DMS114 treated with DMSO at 0.1 percent for 48 hours (cell line): Measurements from ENCODE around the gene LCAT.
"Not testable (repeated sequence)": the region's sequence is repeated elsewhere in the genome, so short reads cannot be mapped to it uniquely, and the experiment has no call there.

Source experiments
- DNase-seq: peaks from one replicate; lab custom pipeline; 2025; ENCODE audit not compliant: unreplicated experiment; lab: John Stamatoyannopoulos, UW

LCAT gene

DNA sequence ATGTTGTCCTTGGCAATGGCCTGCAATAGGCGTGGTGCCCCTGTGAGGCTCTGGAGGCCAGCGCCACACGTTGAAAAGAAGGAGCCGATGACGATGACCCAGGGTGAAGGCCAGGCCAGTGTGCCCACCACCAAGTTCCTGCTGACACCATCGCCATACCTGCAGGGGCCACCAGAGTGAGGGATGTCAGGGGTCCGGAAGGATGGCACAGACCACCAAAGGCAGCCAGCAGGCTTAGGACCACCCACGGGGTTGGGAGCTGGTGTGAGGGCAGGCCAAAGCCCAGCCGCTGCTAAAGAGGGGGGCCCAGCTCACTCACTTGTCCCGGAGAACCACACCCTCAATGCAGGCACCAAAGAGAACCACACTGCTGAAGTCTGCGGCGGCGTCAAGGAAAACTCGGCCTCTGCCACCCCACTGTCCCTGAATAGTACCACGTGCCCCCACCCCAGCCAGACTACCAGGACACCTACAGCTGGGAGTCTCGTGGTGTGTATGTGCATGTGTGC lies 6.5 kb upstream of the LCAT start:
- no peak for DNase-seq

DNA sequence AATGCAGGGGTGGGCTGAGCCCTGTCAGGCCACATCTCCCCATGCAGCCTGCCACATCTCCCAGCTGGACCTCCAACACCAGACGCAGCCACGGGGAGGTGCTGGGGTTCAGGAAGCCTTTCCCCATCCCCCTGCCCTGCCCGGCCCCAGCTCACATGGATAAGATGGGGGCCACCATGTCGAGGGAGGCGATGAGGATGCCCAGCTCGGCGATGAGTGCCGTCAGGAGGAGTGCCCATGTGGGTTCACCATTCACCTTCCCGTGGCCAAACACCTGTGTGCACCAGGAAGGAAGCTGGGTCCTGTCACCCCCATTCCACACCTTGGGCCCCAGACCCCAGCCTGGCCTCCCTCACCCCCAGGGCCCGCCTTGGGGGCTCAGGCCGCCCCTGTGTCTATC lies 5.7 kb upstream of the LCAT start:
- no peak for DNase-seq

DNA sequence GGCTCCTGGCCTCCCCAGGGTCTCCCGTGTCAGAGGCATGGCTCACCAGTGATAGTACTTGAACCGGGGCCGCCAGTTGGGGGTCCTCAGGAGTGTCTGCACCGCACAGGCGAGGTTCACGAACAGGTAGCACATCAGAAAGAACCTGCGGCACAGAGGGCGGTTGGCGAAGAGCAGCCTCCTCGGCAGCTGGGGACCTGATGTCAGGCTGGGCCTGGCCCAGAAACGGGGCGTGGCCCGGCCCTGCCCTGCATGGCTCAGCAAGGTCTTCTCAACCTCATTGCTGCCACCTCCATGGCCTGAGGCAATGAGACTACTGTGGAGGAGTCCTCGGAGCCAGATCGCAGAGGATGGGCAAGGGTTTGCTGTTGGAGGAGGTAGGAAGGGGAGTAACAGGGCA lies 4.1 kb upstream of the LCAT start:
- DNase-seq, result no peak

DNA sequence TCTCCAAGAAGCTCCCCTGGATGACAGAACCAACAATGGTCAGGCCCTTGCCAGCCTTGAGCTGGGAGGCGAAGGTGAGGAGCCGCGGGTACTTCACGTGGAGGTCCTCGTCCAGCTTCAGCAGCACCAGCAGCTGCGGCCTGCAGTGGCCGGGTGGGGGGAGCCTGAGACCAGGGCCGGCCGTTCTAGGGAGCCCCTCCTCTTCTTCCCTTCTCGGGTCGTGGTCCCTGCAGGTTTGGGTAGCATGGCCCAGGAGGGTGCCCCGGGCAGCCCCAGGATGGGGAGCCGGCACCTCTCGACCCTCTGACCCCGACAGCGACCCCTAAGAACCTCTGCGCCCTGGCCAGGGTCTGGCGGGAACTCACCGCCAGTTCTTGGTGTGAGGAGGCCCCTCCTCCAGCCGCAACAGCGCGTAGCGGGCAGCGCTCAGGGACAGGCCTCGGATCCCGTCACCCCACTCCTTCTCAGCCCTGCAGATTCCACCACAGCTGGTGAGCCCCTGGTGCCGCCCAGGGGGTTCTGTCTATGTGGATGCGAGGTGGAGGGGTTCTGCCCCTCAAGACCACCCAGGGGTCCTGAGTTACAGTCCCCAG lies 3.1 kb upstream of the LCAT start:
- no peak for DNase-seq

DNA sequence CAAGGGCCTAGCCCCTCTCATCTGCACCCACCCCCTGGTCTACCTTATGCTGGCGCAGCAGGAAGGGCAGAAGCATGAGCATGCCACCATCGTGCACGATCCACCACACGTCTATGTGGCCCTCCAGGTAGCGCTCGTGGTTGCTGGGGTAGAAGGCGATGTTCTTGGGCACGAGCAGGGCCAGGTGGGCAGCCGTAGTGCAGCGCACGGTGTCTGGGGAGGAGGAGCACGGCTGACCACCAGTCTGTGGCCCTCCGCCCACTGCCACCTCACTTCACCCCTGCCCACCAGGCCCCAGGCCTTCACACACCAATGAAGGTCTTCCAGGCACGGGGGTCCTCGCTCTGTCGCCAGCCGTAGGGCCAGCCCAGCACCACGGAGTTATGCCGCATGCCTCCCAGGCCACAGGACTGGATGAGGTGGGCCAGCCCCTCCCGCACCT lies 2.2 kb upstream of the LCAT start:
- DNase-seq, result no peak

DNA sequence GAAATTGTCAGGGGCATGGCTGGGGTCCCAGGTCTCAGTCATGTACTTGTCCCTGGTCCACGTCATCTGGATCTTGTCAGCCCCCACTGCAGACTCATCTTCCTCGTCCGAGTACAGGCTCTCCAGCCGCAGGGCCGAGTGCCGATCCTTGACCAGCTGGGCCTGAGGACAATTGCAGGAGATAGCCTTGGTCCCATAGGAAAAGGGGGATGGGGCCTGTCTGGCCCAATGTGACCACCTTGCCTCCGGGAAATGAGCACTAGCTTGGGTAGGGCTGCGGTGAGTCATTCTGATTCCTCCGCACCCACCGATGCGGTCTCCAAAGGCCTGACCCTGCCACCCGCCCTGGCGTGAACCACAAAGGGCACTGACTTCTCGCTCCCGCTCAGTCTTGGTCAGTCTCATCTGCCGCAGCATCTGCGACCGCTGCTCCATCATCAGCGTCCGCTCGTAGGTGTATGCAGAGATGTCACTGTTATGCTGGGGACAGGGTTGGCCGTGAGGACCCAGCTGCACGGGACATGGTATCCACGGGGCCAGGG lies 1.5 kb upstream of the LCAT start:
- no peak for DNase-seq

DNA sequence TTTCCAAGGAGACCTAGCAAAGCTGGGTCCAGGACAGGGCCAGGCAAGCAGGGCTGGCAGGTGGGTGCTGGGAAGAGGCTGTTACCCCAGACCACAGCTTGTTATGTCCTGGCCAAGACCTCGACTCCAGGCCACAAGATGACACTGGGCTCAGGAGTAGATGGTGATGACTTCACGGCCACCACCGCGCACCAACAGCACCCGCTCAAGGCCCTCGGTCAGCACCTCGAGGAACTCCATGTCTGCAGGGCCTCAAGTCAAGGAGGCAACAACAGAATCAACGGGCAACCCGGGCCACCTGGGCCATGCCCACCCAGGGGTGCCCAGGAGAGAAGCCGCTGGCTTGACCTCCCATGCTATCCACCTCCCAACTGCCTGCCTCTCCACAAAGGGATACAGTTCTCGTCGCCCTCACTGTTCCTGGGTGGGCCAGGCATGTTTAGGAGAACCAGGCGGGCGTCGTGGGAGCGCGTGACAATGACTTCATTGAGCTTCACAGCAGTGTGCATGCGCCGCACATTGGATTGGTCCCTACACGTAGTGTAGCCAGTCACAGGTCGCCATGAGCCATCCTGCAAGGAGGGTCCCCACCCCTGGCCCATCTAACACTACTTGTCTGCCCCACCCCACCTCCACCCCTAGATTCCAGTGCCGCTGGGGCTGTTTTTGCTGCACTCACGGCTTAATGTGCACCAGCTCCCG lies 921 bp upstream of the LCAT start:
- DNase-seq, result no peak

DNA sequence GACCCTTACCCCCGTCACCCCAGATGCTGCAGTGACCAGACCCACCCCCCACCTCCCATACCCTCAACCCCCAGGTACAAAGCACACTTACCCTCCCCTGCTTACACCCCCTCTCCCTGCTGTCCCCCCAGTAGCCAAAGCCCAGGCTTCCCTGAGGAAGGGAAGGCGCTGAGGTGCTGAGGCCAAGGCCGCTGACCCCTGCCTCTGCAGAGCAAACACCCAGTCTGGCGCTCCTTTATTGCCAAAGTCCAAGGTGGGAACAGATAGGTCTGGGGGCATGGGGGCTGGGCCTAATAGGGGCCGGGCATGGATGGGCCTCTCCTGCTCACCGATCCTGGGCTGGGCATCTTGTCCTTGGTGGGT lies 683 bp downstream of the LCAT start:
- no peak for DNase-seq

DNA sequence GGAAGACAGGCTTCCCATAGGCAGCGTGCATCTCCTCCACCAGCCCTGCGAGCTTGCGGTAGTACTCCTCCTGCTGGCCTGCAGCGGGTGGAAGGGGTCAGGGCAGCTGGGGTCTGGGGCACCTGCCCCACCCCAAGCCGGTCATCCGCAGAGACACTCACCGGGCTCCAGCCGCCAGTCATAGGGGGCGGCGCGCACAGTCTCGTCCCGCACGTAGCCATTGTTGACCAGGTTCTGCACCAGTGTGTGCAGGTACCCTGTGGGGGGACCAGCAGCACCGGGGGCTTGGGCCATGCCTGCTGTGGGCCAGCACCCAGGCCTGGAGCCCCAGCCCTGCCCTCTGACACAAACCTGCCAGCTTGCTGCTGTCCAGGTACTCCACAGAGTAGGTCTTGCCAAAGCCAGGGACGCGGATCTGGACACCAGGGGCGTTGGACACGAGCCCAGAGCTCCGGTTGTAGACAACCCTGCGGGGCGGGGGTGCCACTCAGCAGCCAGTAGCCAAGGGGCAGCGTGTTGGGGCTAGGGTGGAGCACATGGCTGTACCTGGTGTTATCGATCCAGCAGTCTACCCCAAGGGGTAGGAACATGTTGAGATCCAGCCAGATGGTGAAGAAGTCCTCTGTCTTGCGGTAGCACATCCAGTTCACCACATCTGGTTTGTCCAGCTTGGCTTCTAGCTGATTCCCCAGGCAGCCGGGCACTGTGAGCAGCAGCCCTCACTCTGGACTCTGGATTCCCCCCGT lies 1.2 kb downstream of the LCAT start:
- DNase-seq, result no peak

DNA sequence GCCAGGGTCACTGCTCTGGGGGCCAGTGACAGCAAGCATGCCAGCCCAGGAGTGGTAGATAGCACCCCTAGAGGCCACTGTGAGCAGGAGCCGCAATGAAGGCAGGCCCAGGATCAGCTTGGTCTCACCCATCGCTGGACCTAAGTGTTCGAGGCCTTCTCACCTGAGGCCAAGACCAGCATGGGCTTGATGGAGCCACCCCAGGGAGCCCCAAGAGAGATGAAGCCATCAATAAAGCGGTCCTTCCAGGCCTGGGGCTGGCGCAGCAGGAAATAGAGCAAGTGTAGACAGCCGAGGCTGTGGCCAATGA lies 1.8 kb downstream of the LCAT start:
- peak; percentile 26 for DNase-seq

DNA sequence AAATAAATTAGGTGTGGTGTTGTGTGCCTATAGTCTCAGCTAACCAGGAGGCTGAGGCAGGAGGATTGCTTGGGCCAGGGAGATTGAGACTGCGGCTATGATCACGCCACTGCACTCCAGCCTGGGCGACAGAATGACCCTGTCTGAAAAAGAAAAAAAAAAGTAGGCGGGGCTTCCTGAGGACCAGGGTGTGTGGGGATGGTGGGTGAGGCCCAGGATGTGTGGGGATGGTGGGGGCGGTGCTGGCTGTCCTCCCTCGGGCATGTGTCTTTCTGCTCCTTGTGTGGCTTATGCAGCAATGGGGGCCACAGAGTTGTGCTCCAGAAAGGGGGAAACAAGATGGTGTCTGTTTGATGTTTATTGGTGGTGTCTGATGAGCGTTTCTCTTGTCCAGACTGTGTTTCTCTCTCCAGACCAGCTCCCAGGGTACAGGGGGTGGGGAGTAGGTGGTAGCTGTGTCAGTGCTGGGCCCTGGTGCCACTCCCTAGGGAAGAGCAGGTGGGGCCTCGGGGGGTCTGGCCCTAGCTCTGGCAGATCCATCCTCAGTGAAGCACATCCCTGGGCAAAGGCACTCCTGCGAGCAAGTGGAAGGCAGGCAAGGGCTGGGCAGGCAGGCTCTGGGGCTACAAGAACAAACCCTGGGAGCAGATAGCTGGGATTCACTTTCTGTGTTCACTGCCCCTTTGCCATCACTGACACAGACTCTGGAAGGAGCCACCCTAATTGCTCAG lies 2.3 kb downstream of the LCAT start:
- DNase-seq, result no peak

DNA sequence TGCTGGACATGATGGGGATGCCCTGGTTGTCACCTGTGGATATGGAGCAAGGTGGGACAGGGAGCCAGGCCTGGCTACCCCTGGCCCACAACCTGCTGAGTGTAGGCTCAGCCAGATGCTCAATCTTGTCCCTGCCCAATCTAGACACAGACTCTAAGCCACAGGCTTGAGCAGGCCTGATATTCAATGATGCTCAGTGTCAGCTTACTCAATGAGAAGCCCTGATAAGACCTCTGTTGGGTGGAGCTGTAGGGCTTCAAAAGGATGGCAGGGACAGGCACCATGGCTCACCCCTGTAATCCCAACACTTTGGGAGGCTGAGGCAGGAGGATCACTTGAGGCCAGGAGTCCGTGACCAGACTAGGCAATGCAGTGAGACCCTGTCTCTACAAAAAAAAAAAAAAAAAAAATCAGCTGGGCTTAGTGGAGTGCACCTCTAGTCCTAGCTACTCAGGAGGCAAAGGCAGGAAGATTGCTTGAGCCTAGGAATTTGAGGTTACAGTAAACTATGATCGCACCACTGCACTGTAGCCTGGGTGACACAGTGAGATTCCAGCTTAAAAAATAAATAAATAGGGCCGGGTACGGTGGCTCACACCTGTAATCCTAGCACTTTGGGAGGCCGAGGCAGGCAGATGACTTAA lies 3.4 kb downstream of the LCAT start:
- DNase-seq, result no peak

DNA sequence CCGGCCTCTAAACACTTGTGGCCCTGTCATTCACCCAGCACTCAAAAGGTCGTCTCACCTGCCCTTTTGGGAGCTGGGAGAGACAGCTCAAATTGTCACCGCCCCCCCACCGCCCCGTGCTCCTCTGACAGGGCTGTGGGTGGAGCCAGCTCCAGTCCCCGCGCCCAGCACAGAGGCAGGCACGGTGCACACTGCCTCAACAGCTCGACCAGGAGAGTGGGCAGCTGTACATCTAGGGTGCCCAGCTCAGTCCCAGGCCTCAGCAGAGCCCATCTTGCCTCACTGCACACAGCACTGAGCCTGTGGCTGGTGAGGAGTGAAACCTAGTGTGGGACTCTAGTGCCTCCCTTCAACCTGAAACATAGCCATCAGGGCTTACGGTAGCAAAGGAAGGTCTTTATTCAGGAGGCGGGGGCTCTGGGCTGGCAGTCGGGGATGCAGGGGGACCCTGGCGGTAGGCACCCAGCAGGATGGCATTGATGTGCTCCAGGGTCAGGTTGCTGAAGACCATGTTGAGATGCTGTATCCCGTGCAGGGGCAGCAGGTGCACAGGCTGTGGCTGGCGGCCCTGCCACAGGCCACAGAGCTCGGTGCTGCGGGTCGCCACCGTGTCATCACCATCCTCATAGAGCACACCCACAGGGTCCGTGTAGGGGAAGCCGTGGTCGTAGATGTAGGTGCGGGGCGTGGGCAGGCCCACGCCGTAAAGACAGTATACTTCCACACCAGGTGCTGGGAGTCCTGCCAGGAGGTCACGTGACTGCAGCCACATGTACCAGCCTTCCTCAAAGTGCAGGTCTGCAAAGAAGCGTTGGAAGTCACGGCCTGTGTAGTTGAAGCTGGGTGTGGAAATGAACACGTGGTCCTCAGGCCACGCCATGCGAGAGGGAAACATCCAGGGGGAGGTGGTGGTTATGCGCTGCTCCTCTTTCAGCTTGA lies 4.1 kb downstream of the LCAT start:
- DNase-seq, result no peak

DNA sequence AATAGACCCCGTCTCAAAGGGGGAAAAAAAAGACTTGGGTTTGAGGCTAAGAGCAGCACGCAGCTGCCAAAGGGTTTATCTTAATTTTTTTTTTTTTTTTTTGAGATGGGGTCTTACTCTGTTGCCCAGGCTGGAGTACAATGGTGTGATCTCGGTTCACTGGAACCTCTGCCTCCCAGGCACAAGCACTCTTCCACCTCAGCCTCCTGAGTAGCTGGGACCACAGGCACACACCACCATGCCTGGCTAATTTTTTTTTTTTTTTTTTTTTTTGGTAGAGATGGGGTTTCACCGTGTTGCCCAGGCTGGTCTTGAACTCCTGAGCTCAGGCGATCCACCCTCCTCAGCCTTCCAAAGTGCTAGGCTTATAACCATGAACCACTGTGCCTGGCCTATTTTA lies 6.2 kb downstream of the LCAT start:
- not testable (repeated sequence) for DNase-seq

DNA sequence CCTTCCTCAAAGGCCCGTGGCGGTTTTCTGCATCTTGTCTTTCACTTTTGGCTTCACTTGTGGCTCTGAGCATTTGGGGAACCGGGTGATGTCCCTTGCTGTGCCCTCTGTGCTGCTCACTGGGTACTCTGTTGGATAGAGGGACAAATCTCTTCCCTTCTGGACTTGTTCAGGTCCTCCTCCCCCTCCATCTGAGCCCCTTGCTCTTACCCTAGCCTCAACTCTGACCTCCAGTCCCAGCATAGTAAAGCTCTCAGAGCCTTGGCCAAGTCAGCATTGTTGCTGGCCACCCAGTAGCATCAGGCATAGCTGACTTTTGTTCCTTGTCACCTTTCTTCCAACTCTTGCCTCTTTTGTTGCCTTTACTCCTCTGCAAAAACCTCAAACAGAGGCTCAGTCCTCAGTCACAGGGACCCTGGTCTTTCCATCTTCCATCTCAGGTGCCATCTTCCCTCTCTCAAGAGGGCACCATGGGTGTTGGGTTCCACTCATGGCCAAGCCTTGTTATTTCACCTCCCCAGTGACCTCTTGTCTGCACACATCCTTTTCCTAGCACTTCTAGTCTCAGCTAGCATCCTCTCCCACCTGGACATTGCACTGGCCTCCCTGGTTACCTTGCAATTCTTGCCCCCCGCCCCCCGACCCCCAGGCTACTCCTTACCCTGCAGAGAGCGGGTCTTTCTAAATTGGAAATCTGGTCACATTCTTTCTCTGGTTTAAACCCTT lies 6.9 kb downstream of the LCAT start:
- DNase-seq, result peak; percentile 39

DNA sequence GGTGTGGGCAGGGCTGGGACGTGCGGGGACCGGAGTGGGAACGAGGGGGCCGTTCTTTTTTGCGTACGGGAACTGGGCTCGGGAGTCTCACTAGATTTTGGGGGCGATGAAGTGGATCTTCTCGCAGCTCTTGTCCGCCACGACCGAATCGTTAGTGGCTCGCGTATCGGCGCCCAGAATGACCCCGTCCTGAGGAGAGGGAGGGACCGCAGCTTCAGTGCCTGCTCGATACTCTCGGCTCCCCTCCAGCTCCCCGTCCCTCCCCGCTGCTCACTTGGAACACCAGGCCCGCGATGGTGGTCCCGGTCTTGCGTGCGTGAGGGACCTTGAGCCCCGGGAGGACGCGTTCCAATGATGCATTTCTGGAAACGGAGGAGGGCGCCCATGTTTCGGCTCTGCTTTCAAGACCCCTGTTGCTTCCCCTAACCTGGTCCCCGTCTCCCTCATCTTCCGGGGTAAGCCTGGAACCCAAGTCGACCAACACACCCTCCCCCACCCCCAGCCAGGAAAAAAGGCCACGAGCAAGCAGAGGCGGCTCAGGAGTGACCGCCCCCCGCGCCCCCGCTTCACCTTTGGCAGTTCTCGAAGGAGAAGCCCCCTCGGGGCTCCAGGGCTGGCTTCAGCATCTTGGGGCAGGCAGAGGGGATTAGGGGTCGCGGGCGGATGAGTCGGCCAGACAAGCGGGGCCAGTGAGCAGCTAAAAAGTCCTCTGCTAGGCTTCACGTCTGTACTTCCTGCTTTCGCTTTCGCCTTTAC lies 7.6 kb downstream of the LCAT start, which contains the start of gene PSMB10:
TSS of gene PSMB10 (minus strand) at position 727 of the 756 bp plus-strand sequence. CDS start at position 626, 101 bp downstream.
- no peak for DNase-seq

DNA sequence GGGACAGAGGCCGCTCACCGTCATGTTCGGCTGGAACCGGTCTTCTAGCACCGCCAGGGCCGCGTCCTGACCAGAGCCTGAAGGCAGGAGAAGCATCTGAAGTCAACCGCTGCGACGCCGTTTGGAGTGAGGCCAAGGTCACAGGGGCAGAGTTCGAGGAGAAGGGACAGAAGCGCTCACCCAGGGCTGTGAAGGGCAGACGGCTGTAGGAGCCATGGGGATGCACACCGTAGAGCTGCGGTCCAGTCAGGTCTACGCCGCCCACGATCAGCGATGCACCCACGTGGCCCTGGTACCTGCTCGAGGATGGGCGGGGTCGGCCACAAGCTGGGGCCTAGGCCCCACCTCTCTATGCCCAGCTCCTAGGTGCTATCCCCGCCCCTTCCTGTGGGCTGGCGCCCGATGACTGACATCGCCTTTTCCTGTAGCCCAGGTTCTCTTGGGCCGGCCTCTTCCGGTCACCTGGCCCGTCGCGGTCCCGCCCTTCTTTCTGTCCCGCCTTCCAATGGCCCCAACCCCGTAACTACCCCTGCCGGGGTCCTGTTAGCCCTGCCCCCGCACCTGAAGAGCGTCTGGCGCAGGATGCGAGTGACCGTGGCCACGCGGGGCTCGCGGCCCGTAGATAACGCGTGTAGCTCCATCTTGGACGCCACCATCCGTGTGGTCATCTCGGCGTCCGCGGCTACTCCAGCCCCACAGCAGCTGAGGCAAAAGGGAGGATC lies 8.4 kb downstream of the LCAT start:
- DNase-seq, result peak; percentile 97

DNA sequence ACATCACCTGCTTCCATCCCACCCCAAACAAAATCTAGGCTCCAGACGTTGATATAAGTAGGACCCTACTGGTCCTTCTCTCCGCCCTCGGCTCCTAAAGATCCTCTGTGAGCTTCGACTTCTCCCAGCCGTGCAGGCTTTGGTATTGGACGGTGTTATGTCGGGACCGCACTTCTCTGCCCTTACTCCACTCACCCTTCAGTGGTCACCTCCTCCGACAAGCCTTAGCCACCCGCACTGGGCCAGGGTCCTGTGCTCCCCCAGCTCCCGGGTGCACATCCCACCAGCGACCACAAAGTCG lies 8.9 kb downstream of the LCAT start:
- no peak for DNase-seq
